GM12801 (cell line): ENCODE measurements around the gene HIPK2.

Experiments used
- TF ChIP-seq, protein P1 (sequence below): IDR thresholded peaks from one replicate; pipeline ENCODE4 v1.5.1; 2011; ENCODE audit warnings: control low read depth; ENCODE audit not compliant: insufficient read length; ENCODE audit errors: extremely low read depth

HIPK2 gene

DNA sequence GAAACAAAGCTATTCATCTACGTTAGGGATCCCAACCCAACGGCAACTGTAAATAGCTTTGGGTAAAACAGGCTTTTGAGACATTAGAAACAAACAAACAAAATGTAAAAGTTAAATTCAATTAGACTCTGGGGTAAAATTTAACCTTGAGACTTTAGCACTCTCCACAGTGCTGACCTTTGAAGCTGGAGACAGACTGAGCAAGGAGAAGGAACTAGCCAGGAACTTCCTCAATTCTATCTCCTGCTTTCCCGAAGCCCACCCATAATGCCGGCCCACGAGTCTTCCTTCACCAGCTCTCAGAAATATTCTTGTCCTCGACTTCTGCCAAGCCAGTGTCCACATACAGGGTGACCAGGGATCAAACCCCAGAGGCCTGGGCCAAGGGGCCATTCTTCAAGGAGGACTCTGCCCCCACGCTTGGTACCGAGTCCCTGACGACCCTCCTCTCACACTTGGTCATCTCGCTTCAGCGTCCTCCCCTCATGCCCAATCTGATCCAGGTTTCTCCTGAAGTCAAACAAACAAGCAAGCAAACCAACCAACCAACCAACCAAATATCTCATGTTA is 114.1 kb downstream of the HIPK2 start:
- TF ChIP-seq, protein P1, sequence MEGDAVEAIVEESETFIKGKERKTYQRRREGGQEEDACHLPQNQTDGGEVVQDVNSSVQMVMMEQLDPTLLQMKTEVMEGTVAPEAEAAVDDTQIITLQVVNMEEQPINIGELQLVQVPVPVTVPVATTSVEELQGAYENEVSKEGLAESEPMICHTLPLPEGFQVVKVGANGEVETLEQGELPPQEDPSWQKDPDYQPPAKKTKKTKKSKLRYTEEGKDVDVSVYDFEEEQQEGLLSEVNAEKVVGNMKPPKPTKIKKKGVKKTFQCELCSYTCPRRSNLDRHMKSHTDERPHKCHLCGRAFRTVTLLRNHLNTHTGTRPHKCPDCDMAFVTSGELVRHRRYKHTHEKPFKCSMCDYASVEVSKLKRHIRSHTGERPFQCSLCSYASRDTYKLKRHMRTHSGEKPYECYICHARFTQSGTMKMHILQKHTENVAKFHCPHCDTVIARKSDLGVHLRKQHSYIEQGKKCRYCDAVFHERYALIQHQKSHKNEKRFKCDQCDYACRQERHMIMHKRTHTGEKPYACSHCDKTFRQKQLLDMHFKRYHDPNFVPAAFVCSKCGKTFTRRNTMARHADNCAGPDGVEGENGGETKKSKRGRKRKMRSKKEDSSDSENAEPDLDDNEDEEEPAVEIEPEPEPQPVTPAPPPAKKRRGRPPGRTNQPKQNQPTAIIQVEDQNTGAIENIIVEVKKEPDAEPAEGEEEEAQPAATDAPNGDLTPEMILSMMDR: no peak

DNA sequence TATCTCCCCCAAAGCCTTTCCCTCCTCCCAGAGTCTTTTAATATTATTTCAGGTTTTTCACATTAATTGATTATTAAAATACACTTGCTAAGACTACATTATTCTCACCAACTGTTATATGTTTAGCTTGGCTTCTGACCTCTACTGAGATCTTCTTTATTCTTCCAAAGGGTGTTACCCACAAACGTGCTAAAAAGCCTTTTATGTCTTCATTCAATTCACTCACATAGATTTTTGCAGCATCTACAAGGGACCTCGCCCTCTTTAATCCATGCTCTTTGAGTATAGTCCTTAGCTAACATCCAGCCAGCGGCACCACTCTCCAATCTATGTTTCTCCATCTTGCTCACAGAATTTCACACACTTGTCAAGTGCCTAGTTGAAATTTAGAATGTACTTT is 115.9 kb downstream of the HIPK2 start:
- TF ChIP-seq, protein P1: no peak

DNA sequence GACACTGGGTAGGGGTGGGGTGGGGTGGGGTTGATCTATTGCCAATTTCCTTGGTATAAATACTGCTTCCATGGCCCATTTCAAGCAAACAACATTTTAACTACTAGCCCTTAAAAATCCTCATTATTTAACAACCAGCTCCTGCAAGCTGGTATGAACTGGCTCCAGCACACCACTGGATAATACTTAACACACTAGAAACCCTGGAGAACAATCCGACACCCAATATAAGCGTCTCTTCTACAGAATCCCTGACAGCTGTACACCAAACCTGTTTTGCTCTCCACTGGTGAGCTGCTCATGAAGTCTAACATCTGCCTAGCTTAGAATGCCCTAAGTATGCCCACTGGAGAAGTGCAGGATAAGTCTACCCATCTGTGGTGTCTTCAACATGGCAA is 116.8 kb downstream of the HIPK2 start:
- TF ChIP-seq, protein P1: no peak

DNA sequence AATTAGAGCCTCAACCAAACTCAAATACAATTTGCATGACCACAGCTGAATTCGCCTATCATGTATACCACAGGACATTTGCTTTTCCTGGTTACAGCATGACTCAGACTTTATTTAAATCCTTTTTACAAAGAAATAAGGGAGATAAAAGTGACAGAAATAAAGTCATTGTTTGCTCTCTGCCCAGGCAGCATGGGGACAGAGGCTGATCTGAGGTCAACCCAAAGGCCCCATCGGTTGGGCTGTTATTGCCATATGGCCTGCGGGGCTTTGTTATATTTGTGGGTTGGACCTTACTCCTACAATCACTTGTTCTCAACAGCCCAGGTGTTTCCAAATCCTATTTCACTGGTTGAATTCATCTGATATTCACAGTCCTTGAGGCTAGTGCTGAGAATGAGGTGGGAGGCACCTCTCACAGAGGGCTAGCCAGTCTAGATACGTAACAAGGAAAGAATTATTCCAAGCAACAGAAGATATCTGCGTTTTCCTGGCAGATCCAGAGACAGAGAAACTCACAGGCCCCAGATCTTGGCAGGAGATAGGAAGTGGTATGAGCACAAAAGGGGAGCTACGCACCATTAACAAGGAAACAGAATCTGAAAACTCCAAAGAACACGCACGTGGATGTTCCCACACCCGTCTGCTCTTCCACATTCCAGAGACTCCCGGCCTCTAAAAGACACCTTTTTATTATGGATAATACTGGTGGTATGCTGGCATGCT is 117.3 kb downstream of the HIPK2 start:
- TF ChIP-seq, protein P1: no peak

DNA sequence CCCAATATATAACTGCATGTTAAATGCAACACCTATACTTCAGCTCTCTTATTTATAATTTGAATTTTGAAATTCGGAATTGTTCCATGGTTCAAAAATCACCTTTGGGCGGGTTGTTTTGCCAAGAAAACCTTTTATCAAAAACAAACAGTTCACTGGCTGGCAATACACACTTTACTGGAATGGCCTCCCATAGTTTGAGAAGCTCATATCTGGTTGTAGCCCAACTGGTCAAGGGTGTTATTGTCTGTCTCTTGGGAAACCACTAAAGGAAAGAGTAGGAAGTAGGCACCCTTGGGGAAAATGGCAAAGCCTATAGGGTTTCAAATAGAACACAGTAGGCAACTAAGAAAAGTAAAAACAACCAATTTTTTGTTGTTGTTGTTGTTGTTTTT is 117.9 kb downstream of the HIPK2 start:
- TF ChIP-seq, protein P1: no peak

DNA sequence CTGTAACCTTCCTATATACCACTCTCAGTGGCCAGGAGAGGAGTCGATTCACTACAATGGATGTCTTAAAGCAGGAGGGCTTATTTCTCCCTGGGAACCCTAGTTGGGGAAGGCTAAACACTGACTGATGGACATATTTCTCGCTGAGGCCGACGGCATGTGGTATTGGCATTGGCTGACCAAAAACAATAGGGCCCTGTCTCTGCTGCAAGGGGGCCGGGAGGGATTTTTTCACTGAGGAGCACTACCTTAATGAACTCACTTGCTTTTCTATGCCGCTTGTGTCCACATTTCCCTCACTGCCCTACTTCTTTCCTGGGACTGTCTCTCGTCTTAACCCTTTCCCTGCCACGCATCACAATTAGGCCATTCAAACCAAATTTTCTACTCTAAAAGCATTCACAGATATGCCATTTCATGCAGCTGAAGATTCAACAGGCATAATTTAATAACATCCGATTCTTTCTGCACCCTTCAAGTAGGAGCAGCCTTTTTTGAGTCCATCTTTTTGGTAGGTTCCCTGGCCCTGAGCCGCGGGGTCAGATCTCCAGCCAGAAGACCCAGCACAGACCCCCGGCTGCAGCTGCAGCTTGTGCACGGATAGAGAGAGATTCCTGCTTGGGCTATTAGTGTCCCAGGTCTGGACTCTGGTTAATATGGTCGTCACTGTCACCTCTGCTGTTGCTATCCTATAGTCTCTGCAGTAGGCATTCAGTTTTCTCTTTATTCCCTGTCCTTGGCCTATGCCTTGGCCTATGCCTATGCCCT is 118.7 kb downstream of the HIPK2 start:
- TF ChIP-seq, protein P1: no peak

DNA sequence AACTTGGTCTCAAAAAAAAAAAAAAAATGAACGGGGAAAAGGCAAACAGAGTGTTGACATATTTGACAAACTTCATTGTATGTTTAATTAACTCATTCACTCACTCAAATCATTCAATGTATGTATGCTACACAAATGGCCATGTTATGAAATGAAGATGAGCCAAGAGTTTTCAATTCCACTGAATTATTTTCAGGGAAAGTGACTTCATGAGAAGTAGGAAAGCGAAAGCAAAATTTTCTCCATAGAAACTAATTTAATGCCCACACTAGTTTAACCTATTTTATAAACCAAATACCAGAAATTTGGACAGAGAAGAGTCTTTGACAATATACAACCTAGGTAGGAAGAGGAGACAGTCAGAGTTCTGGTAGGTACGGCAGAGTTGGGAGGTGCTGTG is 119.5 kb downstream of the HIPK2 start:
- TF ChIP-seq, protein P1: no peak
